HEK293 (cell line): Measurements from ENCODE around the gene FAXC.

Experiments used
- TCF7L2 ChIP-seq: IDR thresholded peaks from 2 replicates; pipeline ENCODE4 v1.6.1; 2011; ENCODE audit warnings: low read depth, mild to moderate bottlenecking, inconsistent platforms, low read length, moderate library complexity, borderline replicate concordance
- TF ChIP-seq, protein P1 (sequence below): fragments of 450-650 bp; formaldehyde crosslinking; IDR thresholded peaks from 2 replicates; pipeline ENCODE4 v1.5.1; 2016; ENCODE audit warnings: missing biosample characterization, missing genetic modification characterization
- TF ChIP-seq, protein P2 (sequence below): fragments of 450-650 bp; formaldehyde crosslinking; IDR thresholded peaks from 2 replicates; pipeline ENCODE4 v1.5.1; 2016; ENCODE audit warnings: missing biosample characterization, missing genetic modification characterization
- TF ChIP-seq, protein P3 (sequence below): fragments of 450-650 bp; formaldehyde crosslinking; IDR thresholded peaks from 2 replicates; pipeline ENCODE4; 2016; ENCODE audit warnings: missing biosample characterization, missing genetic modification characterization

DNA sequence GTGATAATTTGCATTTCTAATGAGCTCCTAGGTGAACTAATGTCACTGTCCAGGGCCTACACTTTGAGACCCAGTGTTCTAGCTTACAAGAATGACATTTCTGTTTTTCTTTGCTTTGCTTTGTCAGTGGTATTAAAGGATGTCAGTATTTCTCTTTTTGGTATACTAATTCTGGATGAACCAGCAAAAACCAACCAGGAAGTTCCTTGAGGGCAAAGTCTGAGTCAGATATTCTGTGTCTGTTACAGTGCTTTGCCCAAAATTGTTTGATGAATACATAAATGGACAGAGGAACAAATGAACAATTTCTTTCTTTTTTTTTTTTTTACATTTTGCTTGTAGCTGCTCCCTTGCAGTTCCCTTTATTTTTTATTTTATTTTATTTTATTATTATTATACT, 29.2 kb upstream of the FAXC start:
- TF ChIP-seq, protein P1, sequence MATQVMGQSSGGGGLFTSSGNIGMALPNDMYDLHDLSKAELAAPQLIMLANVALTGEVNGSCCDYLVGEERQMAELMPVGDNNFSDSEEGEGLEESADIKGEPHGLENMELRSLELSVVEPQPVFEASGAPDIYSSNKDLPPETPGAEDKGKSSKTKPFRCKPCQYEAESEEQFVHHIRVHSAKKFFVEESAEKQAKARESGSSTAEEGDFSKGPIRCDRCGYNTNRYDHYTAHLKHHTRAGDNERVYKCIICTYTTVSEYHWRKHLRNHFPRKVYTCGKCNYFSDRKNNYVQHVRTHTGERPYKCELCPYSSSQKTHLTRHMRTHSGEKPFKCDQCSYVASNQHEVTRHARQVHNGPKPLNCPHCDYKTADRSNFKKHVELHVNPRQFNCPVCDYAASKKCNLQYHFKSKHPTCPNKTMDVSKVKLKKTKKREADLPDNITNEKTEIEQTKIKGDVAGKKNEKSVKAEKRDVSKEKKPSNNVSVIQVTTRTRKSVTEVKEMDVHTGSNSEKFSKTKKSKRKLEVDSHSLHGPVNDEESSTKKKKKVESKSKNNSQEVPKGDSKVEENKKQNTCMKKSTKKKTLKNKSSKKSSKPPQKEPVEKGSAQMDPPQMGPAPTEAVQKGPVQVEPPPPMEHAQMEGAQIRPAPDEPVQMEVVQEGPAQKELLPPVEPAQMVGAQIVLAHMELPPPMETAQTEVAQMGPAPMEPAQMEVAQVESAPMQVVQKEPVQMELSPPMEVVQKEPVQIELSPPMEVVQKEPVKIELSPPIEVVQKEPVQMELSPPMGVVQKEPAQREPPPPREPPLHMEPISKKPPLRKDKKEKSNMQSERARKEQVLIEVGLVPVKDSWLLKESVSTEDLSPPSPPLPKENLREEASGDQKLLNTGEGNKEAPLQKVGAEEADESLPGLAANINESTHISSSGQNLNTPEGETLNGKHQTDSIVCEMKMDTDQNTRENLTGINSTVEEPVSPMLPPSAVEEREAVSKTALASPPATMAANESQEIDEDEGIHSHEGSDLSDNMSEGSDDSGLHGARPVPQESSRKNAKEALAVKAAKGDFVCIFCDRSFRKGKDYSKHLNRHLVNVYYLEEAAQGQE (tag by site-specific recombination): no peak
- TF ChIP-seq, protein P2, sequence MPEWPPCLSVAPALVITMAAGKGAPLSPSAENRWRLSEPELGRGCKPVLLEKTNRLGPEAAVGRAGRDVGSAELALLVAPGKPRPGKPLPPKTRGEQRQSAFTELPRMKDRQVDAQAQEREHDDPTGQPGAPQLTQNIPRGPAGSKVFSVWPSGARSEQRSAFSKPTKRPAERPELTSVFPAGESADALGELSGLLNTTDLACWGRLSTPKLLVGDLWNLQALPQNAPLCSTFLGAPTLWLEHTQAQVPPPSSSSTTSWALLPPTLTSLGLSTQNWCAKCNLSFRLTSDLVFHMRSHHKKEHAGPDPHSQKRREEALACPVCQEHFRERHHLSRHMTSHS (tag by site-specific recombination): no peak
- TF ChIP-seq TCF7L2: no peak
- TF ChIP-seq, protein P3, sequence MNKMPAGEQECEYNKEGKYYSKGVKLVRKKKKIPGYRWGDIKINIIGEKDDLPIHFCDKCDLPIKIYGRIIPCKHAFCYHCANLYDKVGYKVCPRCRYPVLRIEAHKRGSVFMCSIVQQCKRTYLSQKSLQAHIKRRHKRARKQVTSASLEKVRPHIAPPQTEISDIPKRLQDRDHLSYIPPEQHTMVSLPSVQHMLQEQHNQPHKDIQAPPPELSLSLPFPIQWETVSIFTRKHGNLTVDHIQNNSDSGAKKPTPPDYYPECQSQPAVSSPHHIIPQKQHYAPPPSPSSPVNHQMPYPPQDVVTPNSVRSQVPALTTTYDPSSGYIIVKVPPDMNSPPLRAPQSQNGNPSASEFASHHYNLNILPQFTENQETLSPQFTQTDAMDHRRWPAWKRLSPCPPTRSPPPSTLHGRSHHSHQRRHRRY (tag by site-specific recombination): no peak
